HepG2 (cell line): ENCODE measurements around the gene ART3. TPM values are rescaled to one million over a fixed set of nuclear protein-coding genes. Genes with fewer than 3 reads are reported as not detected.

ENCODE experiments used
- CSRNP1 ChIP-seq: sonication (generic); formaldehyde crosslinking; IDR thresholded peaks from 2 replicates; pipeline ENCODE4 v1.8.1; 2023; ENCODE audit warnings: mild to moderate bottlenecking, missing genetic modification reagents
- HCFC1 ChIP-seq: fragments of 150-350 bp; IDR thresholded peaks from 2 replicates; pipeline ENCODE4 v1.6.1; 2014; ENCODE audit warnings: low read depth, low read length
- IRX3 ChIP-seq: sonication (generic); formaldehyde crosslinking; IDR thresholded peaks from 2 replicates; pipeline ENCODE4 v1.8.1; 2023; ENCODE audit warnings: mild to moderate bottlenecking, low read depth, missing genetic modification reagents, borderline replicate concordance
- MYNN ChIP-seq: sonication (generic); formaldehyde crosslinking; IDR thresholded peaks from 2 replicates; pipeline ENCODE4 v1.4.0; 2020; ENCODE audit warnings: mild to moderate bottlenecking, low read depth, missing genetic modification reagents
- REXO4 ChIP-seq: sonication (generic); formaldehyde crosslinking; IDR thresholded peaks from 2 replicates; pipeline ENCODE4 v1.8.0; 2022; ENCODE audit warnings: missing genetic modification reagents, mild to moderate bottlenecking, borderline replicate concordance
- THAP7 ChIP-seq: sonication (generic); formaldehyde crosslinking; IDR thresholded peaks from 2 replicates; pipeline ENCODE4 v1.8.1; 2023; ENCODE audit warnings: mild to moderate bottlenecking, missing genetic modification reagents
- ZNF34 ChIP-seq: sonication (generic); formaldehyde crosslinking; IDR thresholded peaks from 2 replicates; pipeline ENCODE4 v1.4.0; 2020; ENCODE audit warnings: mild to moderate bottlenecking, missing genetic modification reagents, borderline replicate concordance
- polyA plus RNA-seq, 8 experiments: library from polyadenylated mRNA; depleted of rRNA in 3 of 8; stranded (reverse) in 7 of 8; unstranded in 1 of 8; fragments of >200 nt; fragmentation: Illumina TruSeq in 4 of 8; extraction: Trizol in 4 of 8; gene quantifications; 2 replicates each; pipeline versions ENCODE4 v1.2.1 to v1.2.3, GENCODE V29; 2011 to 2016; ENCODE audit warnings: low read depth in 4 of 8, missing spikeins in 1 of 8, mixed read lengths in 1 of 8; ENCODE audit not compliant: insufficient read depth in 1 of 8
- total RNA-seq, 5 experiments: library from RNA; depleted of rRNA; stranded (reverse); fragments of >200 nt; fragmentation: Illumina TruSeq; extraction: Trizol; gene quantifications; 2 replicates each; pipeline ENCODE4 v1.2.3, GENCODE V29; 2016; ENCODE audit warnings: low read depth in 1 of 5

The ART3 gene
- total and polyA plus RNA-seq, 2 of the 13 experiments (the other 11 are each of a cell fraction or from before 2014, with no cell fraction given): not detected

GRCh38 chr4:76160355-76160754 lies 85.8 kb downstream of the ART3 start (continued):
- no peak for TF ChIP-seq ZNF34 (CRISPR knock-in tag)
- no peak for TF ChIP-seq IRX3 (CRISPR knock-in tag)
- TF ChIP-seq THAP7: no peak
- no peak for TF ChIP-seq CSRNP1
- no peak for TF ChIP-seq MYNN (CRISPR knock-in tag)
- no peak for TF ChIP-seq REXO4 (CRISPR knock-in tag)
- TF ChIP-seq HCFC1: no peak
- TF ChIP-seq, all 625 proteins: peak for 0

Other genes with a start within 250 kb of the ART3 start
- gene PPEF2, start 172.3 kb upstream of the ART3 start, total RNA-seq (2016; rRNA removed; fragmentation: Illumina TruSeq; extraction: Trizol): not detected in 2 replicates
- 0.01 and 0.04 TPM in 2 replicates for gene PPEF2, start 172.3 kb upstream of the ART3 start, polyA plus RNA-seq (2011; rRNA removed)
- gene NAAA, start 133.7 kb upstream of the ART3 start, total RNA-seq (2016; rRNA removed; fragmentation: Illumina TruSeq; extraction: Trizol): 11.7 and 24.6 TPM in 2 replicates
- 20.4 and 22.4 TPM in 2 replicates for gene NAAA, start 133.7 kb upstream of the ART3 start, polyA plus RNA-seq (2011; rRNA removed)
- 33.1 and 45.1 TPM in 2 replicates for gene SDAD1, start 83.8 kb upstream of the ART3 start, total RNA-seq (2016; rRNA removed; fragmentation: Illumina TruSeq; extraction: Trizol)
- gene SDAD1, start 83.8 kb upstream of the ART3 start, polyA plus RNA-seq (2011; rRNA removed): 11.8 and 18.6 TPM in 2 replicates
- gene CXCL9, start 67.2 kb upstream of the ART3 start, total RNA-seq (2016; rRNA removed; fragmentation: Illumina TruSeq; extraction: Trizol): not detected in 2 replicates
- not detected in 2 replicates for gene CXCL9, start 67.2 kb upstream of the ART3 start, polyA plus RNA-seq (2011; rRNA removed)
- not detected in 2 replicates for gene CXCL10, start 51.2 kb upstream of the ART3 start, total RNA-seq (2016; rRNA removed; fragmentation: Illumina TruSeq; extraction: Trizol)
- not detected in 2 replicates for gene CXCL10, start 51.2 kb upstream of the ART3 start, polyA plus RNA-seq (2011; rRNA removed)
- not detected in 2 replicates for gene CXCL11, start 38.6 kb upstream of the ART3 start, total RNA-seq (2016; rRNA removed; fragmentation: Illumina TruSeq; extraction: Trizol)
- 0.08 TPM in 1 of 2 replicates, not detected in the other for gene CXCL11, start 38.6 kb upstream of the ART3 start, polyA plus RNA-seq (2011; rRNA removed)
- 69.3 and 90.0 TPM in 2 replicates for gene NUP54, start 73.7 kb downstream of the ART3 start, total RNA-seq (2016; rRNA removed; fragmentation: Illumina TruSeq; extraction: Trizol)
- gene NUP54, start 73.7 kb downstream of the ART3 start, polyA plus RNA-seq (2011; rRNA removed): 22.9 and 36.1 TPM in 2 replicates
- 23.5 and 43.4 TPM in 2 replicates for gene SCARB2, start 139.1 kb downstream of the ART3 start, total RNA-seq (2016; rRNA removed; fragmentation: Illumina TruSeq; extraction: Trizol)
- gene SCARB2, start 139.1 kb downstream of the ART3 start, polyA plus RNA-seq (2011; rRNA removed): 40.6 and 45.9 TPM in 2 replicates
- gene FAM47E, start 177.0 kb downstream of the ART3 start, total RNA-seq (2016; rRNA removed; fragmentation: Illumina TruSeq; extraction: Trizol): 0.29 and 0.33 TPM in 2 replicates
- gene FAM47E, start 177.0 kb downstream of the ART3 start, polyA plus RNA-seq (2011; rRNA removed): 0.60 and 0.66 TPM in 2 replicates
- 3.5 and 4.3 TPM in 2 replicates for gene STBD1, start 232.0 kb downstream of the ART3 start, total RNA-seq (2016; rRNA removed; fragmentation: Illumina TruSeq; extraction: Trizol)
- 2.8 and 4.9 TPM in 2 replicates for gene STBD1, start 232.0 kb downstream of the ART3 start, polyA plus RNA-seq (2011; rRNA removed)